ENCODE measurements around the gene TYRP1.

DNA sequence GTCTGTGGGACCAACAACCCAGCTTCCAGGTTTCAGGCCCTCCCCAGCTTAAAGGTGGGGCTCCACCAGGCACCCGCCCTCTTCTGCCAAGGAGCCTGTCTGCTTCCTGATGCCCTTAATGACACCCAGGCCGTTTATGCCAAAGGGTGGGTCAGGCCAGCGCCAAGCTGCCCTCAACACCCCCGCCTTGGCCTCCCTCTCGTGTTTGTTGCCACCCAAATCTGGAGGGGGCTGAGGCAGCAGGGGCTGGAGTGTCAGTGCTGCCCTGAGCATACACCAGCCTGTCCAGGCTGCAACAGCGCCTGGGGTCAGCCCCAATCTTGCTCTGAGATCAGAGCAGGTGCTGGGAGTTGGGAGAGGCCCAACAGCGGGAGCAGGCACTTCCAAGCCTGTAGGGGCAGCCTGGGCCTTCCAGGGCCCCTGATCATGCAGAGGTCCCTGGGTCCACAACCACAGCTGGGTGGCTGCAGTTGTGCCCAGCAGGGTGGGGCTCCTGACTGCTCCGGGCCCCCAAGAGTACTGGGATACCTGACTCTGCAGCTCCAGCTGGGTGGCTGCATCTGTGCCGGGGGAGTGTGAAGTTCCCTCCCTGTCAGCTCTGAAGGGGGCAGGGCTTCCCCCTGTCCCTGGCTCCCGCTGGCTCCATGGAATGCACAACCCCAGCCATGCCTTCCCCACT is 34.5 kb upstream of the TYRP1 start:
- TF ChIP-seq CTCF (IDR thresholded peaks at IDR 0.05; ENCODE audit: low read depth, low read length) (no peak), EZH2phosphoT487 (IDR thresholded peaks at IDR 0.05; ENCODE audit: low read depth) (no peak)

Data from OCI-LY3 (cell line).